HG03558 (cell line): Measurements from ENCODE around the gene GDF2.

Source experiments
- ATAC-seq: cut with Tn5 transposase; IDR thresholded peaks from one replicate; pipeline ENCODE4 v1.9.1; 2021; ENCODE audit warnings: moderate number of reproducible peaks; ENCODE audit not compliant: unreplicated experiment; ENCODE audit errors: extremely low read depth

Gene GDF2

GRCh38 chr10:47310090-47310505 lies 12.2 kb upstream of the GDF2 start:
- no peak for ATAC-seq

GRCh38 chr10:47311193-47311931 lies 10.9 kb upstream of the GDF2 start:
- no peak for ATAC-seq

GRCh38 chr10:47311932-47312662 lies 10.2 kb upstream of the GDF2 start:
- ATAC-seq, result no peak

- ATAC-seq, result no peak
These were observed 9.6 kb upstream of the GDF2 start for GRCh38 chr10:47312663-47312995.

GRCh38 chr10:47314416-47314970 lies 7.8 kb upstream of the GDF2 start:
- no peak for ATAC-seq

- no peak for ATAC-seq
These were observed 6.8 kb upstream of the GDF2 start for GRCh38 chr10:47315421-47315820.

- ATAC-seq, result no peak
These were observed 6.1 kb upstream of the GDF2 start for GRCh38 chr10:47316131-47316530.

- ATAC-seq, result no peak
These were observed 5.0 kb upstream of the GDF2 start for GRCh38 chr10:47317251-47317650.

GRCh38 chr10:47318706-47319105 lies 3.5 kb upstream of the GDF2 start:
- no peak for ATAC-seq

- ATAC-seq, result no peak
These were observed 2.5 kb upstream of the GDF2 start for GRCh38 chr10:47319784-47320183.

GRCh38 chr10:47320812-47321211 lies 1.4 kb upstream of the GDF2 start:
- ATAC-seq, result no peak

GRCh38 chr10:47321521-47322195 lies 596 bp upstream of the GDF2 start:
- ATAC-seq, result no peak

GRCh38 chr10:47323087-47323486 lies 833 bp downstream of the GDF2 start:
- no peak for ATAC-seq

- no peak for ATAC-seq
These were observed 1.5 kb downstream of the GDF2 start for GRCh38 chr10:47323636-47324296.

GRCh38 chr10:47325303-47326291 lies 3.3 kb downstream of the GDF2 start:
- ATAC-seq, result no peak

- ATAC-seq, result no peak
These were observed 4.2 kb downstream of the GDF2 start for GRCh38 chr10:47326306-47326926.

GRCh38 chr10:47326927-47327330 lies 4.7 kb downstream of the GDF2 start:
- no peak for ATAC-seq

- no peak for ATAC-seq
These were observed 7.6 kb downstream of the GDF2 start for GRCh38 chr10:47329855-47330254.

GRCh38 chr10:47330366-47330765 lies 8.1 kb downstream of the GDF2 start:
- ATAC-seq, result no peak
